H54 (cell line): ENCODE data around the gene KRTAP10-1.
A peak's percentile ranks its signal among the peaks of the same experiment; 100 is the strongest.

Experiments used
- DNase-seq: peaks from one replicate; pipeline ENCODE4 v3.0.0; 2011; ENCODE audit warnings: low spot score, mixed read lengths; ENCODE audit not compliant: insufficient read length
- FAIRE-seq: peaks from 3 replicates; lab custom pipeline; 2011; peaks lifted over from hg19 to GRCh38; lab: Jason Lieb, UNC
- POLR2A ChIP-seq: IDR thresholded peaks from 2 replicates; pipeline ENCODE4 v1.6.1; 2011; ENCODE audit warnings: low read depth, mild to moderate bottlenecking, low read length

The KRTAP10-1 gene

GRCh38 chr21:44515359-44516165 is 24.4 kb downstream of the KRTAP10-1 start:
- TF ChIP-seq POLR2A: no peak
- DNase-seq (no peak), FAIRE-seq (no peak)

- TF ChIP-seq POLR2A: no peak
- FAIRE-seq (no peak), DNase-seq (no peak)
These were observed 25.1 kb downstream of the KRTAP10-1 start for GRCh38 chr21:44514746-44515358.

GRCh38 chr21:44514218-44514520 is 25.8 kb downstream of the KRTAP10-1 start:
- no peak for FAIRE-seq
- no peak for DNase-seq
- no peak for TF ChIP-seq POLR2A

GRCh38 chr21:44513389-44514217 is 26.4 kb downstream of the KRTAP10-1 start:
- DNase-seq (peak; percentile 67), FAIRE-seq (no peak)
- no peak for TF ChIP-seq POLR2A

GRCh38 chr21:44512496-44513388 is 27.3 kb downstream of the KRTAP10-1 start:
- DNase-seq (no peak), FAIRE-seq (no peak)
- no peak for TF ChIP-seq POLR2A

GRCh38 chr21:44511938-44512275 is 28.1 kb downstream of the KRTAP10-1 start:
- FAIRE-seq (no peak), DNase-seq (no peak)
- no peak for TF ChIP-seq POLR2A

GRCh38 chr21:44511219-44511937 is 28.6 kb downstream of the KRTAP10-1 start:
- DNase-seq (no peak), FAIRE-seq (no peak)
- no peak for TF ChIP-seq POLR2A

GRCh38 chr21:44510508-44511218 is 29.3 kb downstream of the KRTAP10-1 start:
- no peak for FAIRE-seq
- TF ChIP-seq POLR2A: no peak
- DNase-seq: peak; percentile 70

- DNase-seq (no peak), FAIRE-seq (no peak)
- TF ChIP-seq POLR2A: no peak
These were observed 29.9 kb downstream of the KRTAP10-1 start for GRCh38 chr21:44510109-44510507.

- no peak for TF ChIP-seq POLR2A
- DNase-seq (peak; percentile 67), FAIRE-seq (no peak)
These were observed 30.5 kb downstream of the KRTAP10-1 start for GRCh38 chr21:44509539-44509938.

- DNase-seq (no peak), FAIRE-seq (no peak)
These were observed 31.1 kb downstream of the KRTAP10-1 start for GRCh38 chr21:44508711-44509445.

GRCh38 chr21:44508426-44508710 is 31.6 kb downstream of the KRTAP10-1 start:
- TF ChIP-seq POLR2A: no peak
- FAIRE-seq: no peak
- no peak for DNase-seq

More at GRCh38 chr21:44508711-44509445, 31.1 kb downstream of the KRTAP10-1 start:
- TF ChIP-seq POLR2A: no peak
